Kidney tubule cell (primary cell): ENCODE data around the gene LMF1.

Source experiments
- DNase-seq: peaks from one replicate; pipeline ENCODE4 v3.0.0-alpha.2; 2018; ENCODE audit warnings: low spot score

The LMF1 gene

GRCh38 chr16:984736-985636 lies 14.2 kb upstream of the LMF1 start:
- DNase-seq: no peak

GRCh38 chr16:984121-984694 lies 13.4 kb upstream of the LMF1 start:
- no peak for DNase-seq

DNA sequence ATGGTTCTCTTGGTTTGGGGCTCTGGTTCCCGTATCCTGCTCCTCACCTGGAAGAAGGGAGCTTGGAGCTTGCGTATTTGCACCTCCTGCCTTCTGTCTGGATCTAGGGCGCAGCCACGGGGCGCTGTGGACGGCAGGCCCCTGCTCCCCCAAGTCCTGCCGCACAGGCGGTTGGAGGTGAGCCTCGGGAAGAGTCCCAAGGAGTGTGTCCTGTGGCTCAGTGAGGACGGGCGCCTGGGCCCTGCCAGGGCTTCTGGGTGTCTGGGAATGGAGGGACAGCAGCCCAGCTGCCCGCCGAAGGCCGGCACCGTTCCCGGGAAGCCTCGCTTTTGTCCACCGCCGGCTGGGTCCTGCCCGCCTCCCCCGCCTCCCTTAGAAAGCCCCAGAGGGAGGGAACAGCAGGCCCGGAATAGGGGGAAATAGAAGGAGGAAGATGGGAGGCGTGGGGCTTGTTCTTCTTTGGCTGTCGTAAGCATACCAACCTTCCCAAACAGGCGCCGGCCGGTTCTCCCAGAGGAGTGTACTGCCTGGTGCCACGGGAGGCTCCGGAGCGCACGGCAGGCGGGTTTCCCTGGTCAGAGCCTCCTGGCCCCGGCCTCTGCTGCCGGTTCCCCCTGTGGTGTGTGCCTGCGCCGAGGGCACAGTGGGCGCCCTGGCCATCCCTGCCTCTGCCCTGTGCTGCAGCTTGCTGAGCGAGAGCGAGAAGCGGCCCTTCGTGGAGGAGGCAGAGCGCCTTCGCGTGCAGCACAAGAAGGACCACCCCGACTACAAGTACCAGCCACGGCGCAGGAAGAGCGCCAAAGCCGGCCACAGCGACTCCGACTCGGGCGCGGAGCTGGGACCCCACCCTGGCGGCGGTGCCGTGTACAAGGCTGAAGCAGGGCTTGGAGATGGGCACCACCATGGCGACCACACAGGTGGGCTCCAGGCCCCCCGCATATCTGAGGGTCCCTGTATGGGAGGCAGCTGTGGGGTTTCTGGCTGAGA lies 12.6 kb upstream of the LMF1 start:
- DNase-seq: no peak

DNA sequence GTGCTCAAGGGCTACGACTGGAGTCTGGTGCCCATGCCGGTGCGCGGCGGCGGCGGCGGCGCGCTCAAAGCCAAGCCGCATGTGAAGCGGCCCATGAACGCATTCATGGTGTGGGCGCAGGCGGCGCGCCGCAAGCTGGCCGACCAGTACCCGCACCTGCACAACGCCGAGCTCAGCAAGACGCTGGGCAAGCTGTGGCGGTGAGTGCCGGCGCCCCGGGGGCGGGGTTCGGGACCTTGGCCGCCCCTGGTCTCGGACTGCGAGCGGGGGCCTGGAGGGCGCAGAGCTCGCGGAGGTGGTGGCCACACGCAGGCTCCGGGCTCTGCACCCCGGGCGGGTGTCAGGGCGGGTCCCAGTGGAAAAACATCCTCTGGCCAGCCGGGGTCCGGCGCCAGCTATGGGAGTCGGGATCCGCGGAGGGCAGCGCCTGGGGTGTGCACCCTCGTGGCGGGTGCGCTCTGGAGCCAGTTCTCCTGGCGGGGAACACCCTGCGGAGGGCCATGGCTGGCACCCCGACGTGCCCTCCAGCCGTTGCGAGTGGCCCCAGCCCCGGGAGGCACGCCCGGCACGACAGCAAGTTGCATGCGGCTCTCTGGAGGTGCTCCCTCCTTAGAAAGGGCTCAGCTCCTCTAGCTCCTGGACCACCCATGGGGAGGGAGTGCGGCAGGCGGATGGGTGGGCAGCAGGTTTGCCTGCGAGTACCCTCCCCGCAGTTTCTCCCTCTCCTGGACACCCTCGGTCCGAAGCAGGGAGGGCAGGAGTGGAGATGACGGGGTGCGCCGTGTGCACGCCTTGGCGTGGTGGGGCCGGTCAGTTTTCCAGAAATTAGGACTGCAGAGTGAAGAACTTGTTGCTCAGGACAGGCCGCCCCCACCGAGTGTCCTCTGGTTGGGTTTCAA lies 11.6 kb upstream of the LMF1 start:
- DNase-seq: no peak

GRCh38 chr16:981695-982144 lies 10.9 kb upstream of the LMF1 start, which contains the start of gene SOX8:
SOX8 (plus strand) TSS chr16:981770; CDS start chr16:981923, 153 bp downstream.
- no peak for DNase-seq

- no peak for DNase-seq
These were observed 9.7 kb upstream of the LMF1 start for GRCh38 chr16:980595-980854.

DNA sequence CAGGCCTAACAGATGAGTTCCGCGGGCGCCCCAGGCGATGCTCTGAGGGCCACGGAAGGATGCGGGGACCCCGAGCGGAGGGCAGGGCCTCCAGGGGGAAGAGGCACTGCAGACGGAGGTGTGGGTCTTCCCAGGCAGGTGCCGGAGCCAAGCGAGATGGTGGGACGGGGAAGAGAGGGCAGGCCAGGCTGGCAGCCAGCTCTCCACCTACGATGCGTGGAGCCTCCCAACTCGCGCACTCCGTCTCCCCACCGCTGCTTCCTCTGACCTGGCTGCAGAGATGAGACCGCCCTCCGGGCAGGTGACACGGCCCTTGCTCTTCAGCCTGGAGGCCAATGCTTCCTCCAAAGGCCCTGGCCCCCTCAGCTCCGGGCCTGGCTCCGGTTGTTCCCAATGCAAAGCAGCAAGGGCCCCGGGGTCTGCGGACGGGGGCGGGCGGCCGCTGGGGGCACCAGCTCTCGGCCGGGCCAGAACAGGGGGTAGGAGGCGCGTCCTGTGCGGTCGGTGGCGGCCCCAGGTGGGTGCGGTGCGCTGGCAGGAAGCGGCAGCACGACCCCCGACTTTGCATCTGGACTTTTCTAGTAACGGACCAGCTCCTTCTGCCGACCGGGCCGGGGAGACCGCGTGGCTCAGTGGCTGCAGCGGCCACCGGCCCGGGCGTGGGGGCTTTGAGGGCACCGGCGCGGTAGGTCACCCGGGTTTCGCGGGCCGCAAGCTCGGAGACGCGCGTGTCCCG lies 9.2 kb upstream of the LMF1 start:
- no peak for DNase-seq

DNA sequence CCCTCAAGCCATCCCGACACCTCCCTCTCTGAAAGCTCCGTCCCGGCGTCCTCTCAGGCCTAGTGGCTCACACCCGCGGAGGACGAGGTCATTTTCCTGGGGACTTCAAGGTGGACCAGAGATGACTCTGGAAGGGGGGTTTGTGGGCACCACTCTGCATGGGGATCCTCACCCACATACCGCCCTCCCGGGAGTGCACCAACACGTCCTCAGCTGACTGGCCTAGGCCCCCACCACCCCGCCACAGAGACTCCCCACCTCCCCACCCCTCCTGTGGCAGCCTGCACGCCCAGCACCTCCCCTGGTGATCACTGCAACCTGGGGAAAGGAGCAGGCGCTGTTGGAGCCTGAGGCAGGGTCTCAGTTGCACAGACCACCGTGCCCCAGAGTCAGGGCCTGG lies 8.4 kb upstream of the LMF1 start:
- DNase-seq: no peak

DNA sequence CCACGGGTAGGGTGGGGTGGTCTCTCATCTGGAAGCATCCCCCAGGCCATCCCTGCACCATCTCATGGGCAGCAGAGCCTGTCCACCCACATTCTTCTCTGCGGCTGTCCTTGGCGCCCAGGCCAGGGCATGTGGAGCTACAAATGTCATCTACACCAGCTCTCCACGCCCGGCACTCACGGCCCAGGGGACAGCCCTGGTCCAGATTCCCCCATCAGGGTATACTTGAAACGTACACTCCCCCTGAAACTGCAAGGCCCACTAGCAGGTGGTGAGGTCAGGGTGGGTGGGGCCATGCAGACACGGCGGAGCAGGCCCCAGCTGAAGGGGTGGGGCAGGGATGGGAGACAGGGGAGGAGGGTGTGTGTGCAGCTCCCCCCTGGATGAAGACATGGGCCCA lies 7.6 kb upstream of the LMF1 start:
- DNase-seq: no peak

- DNase-seq: no peak
These were observed 7.1 kb upstream of the LMF1 start for GRCh38 chr16:977896-978295.

DNA sequence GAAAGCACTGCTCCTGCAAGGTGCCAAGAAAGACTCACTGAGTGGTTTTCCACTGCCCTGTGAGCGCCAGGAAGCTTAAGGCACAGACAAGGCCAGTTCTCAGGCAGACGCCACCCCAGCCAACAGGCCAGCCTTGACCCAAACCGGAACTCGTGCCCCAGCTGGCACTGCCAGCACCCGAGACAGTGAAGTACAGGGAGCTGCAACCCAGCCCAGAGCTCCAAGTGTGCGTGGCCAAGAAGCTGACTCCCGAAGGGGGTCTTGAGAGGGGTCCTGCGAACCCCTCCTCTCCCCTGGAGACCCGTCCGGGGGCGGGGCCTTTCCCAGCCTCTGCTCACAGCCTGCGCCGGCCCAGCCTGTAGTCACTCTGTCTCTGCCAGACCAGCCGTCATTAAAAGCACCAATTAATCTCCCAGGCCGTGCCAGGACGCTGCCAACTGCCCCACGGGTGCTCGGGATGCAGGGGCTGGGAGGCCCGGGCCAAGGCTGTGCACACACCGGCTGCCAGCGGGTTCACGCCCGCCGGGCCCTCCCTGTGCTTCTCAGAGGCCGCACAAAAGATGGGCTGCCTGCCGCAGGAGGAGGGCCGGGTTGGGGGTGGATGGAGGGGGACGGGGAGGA lies 6.4 kb upstream of the LMF1 start:
- DNase-seq: no peak

DNA sequence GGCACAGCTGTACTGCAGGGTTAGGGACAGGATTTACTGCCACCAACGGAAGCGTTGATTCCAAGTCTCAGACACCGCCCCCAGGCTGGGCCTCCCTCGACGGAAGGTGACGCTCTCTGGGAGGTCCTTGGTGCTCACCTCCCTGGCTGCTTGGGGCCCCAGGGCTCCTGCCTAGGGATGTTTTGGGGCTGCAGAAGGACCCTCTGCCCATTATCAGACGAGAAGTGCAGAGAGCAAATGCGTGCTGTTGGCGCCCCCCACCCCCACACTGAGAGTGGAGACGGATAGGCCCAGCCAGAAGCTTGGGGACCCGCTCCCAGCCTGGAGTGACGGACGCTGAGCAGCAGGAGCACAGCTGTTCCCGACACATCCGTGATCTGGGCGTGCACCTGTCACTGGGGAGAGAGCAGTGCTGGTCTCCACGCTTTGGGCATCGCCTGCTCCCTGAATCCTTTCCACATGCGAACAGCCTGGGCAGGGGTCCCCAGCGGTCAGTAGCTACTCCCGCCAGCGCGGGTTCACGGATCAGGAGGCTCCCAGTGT lies 5.7 kb upstream of the LMF1 start:
- no peak for DNase-seq

GRCh38 chr16:975291-975690 lies 4.5 kb upstream of the LMF1 start:
- DNase-seq: no peak

DNA sequence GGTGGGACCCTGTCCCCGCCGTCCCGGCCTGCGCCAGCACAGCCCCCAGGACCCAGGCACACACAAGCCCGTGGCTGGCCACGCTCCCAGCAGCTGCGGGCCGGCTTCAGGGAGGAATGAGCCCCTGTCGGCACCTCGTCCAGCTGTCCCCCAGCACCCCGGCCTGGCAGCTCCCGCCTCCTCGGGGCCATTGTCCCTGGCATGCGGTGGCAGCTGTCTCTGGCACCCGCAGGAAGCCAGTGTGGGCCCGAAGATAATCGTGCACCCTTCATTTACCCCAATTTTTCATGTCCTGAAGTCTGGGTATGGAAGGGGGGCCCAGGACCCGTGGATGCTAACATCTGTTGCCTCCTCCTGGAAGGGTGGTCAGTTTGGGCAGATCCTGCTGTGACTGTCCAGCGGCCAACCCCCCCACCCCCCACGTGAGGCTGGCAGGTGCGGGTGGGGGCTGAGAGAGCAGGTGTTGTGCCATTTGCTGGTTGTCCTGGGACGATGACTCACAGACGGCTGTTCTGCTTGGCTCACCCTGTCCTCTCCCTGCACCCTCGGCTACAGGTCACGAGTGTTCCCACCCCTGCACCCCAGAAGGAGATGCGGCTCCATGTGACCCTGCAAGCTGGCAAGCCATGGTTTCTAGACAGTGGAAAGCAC lies 4.0 kb upstream of the LMF1 start:
- peak; percentile 55 for DNase-seq

- DNase-seq: peak; percentile 50
These were observed 3.3 kb upstream of the LMF1 start for GRCh38 chr16:974001-974601.

- no peak for DNase-seq
These were observed 2.6 kb upstream of the LMF1 start for GRCh38 chr16:973366-973765.

GRCh38 chr16:972316-973002 lies 1.7 kb upstream of the LMF1 start:
- DNase-seq: no peak

DNA sequence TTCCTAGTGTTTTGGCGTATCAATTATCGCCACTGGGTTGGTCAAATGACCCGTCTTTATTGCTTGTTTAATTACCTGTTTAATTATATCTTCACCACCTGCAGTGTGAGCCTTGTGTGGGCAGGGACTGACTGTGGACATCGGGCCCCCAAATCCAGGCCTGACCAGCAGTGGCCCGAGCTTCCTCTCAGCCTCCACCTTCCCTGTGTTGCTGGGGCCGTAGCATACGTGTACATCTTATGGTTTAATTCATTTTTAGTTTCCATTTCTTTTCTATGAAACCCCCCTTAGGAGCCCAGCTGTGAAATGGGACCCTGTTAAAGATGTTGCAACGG lies 1.2 kb upstream of the LMF1 start:
- no peak for DNase-seq

- no peak for DNase-seq
These were observed 760 bp upstream of the LMF1 start for GRCh38 chr16:971582-971905.
